ENCODE measurements around the gene HARS2. TPM values are rescaled to one million over a fixed set of nuclear protein-coding genes. Genes with fewer than 3 reads are reported as not detected.
"Not testable (repeated sequence)": the region's sequence is repeated elsewhere in the genome, so short reads cannot be mapped to it uniquely, and the experiment has no call there.

Gene HARS2
- total RNA-seq, 2 donors from 2014 or later: 13.7 to 23.7 TPM

- DNase-seq (no peak), ATAC-seq (no peak)
- Histone ChIP-seq H3K9me3 (no peaks in the 10 kb centered on the region), H3K4me3 (no peak overlapping the region), H3K27me3 (no peaks in the 10 kb centered on the region), H3K27ac (peak overlapping the region in 1 of 4 donors; percentile 85), H3K4me1 (no peaks in the 10 kb centered on the region), H3K36me3 (replicated peaks in 1 of 2; ENCODE audit: insufficient read depth in 1 of 2, low read depth in 2 of 2) (no peaks in the 10 kb centered on the region)
- intact Hi-C loops (cut with DNase I): no loop called here
- WGBS, 2 donors: 82 to 91% methylated on average over 1 of the region's 1 CpG
- TF ChIP-seq POLR2A (IDR thresholded peaks at IDR 0.05) (no peak), CTCF (IDR thresholded peaks at IDR 0.05) (no peak)
Measured at GRCh38 chr5:140711794-140712193, 20.5 kb downstream of the HARS2 start.

- intact Hi-C loops (cut with DNase I): no loop called here
- TF ChIP-seq POLR2A (IDR thresholded peaks at IDR 0.05) (no peak), CTCF (IDR thresholded peaks at IDR 0.05) (no peak)
- 60 to 64% methylated on average over 1 of the region's 1 CpG for WGBS, 2 donors
- H3K36me3 ChIP-seq (replicated peaks in 1 of 2; ENCODE audit: insufficient read depth in 1 of 2, low read depth in 2 of 2): no peaks in the 10 kb centered on the region
- DNase-seq: no peak
- no peaks in the 10 kb centered on the region for H3K9me3 ChIP-seq
- H3K4me1 ChIP-seq: no peaks in the 10 kb centered on the region
- H3K27me3 ChIP-seq: no peaks in the 10 kb centered on the region
- H3K27ac ChIP-seq: no peak overlapping the region
- H3K4me3 ChIP-seq: no peak overlapping the region
- no peak for ATAC-seq
Measured at GRCh38 chr5:140713562-140714094, 22.4 kb downstream of the HARS2 start.

GRCh38 chr5:140716238-140716637, 25.0 kb downstream of the HARS2 start:
- H3K27ac ChIP-seq; H3K36me3 ChIP-seq (replicated peaks in 1 of 2; ENCODE audit: insufficient read depth in 1 of 2, low read depth in 2 of 2); ATAC-seq; H3K9me3 ChIP-seq; DNase-seq; H3K4me1 ChIP-seq; intact Hi-C loops (cut with DNase I); H3K27me3 ChIP-seq; H3K4me3 ChIP-seq: not testable (repeated sequence)
- WGBS, 2 donors: 84 to 85% methylated on average over 2 of the region's 2 CpGs

GRCh38 chr5:140718266-140718592, 27.0 kb downstream of the HARS2 start:
- intact Hi-C loops (cut with DNase I): no loop called here
- no peak for ATAC-seq
- peak overlapping the region; percentile 2 to 68 (median 54) for H3K27ac ChIP-seq
- no peak for DNase-seq
- H3K36me3 ChIP-seq (replicated peaks in 1 of 2; ENCODE audit: insufficient read depth in 1 of 2, low read depth in 2 of 2): no peaks in the 10 kb centered on the region
- no peaks in the 10 kb centered on the region for H3K27me3 ChIP-seq
- H3K4me3 ChIP-seq: no peak overlapping the region
- no peak for TF ChIP-seq POLR2A (IDR thresholded peaks at IDR 0.05)
- TF ChIP-seq CTCF (IDR thresholded peaks at IDR 0.05): no peak
- WGBS, 2 donors: 38 to 51% methylated on average over 7 of the region's 7 CpGs
- H3K4me1 ChIP-seq: no peaks in the 10 kb centered on the region
- H3K9me3 ChIP-seq: no peaks in the 10 kb centered on the region

- intact Hi-C loops (cut with DNase I): loop anchor here (10.0 kb wide), 1 partner anchor 346 kb away; no protein-coding TSS in a partner anchor
- H3K9me3 ChIP-seq; DNase-seq; H3K4me1 ChIP-seq; ATAC-seq; H3K27me3 ChIP-seq; H3K4me3 ChIP-seq; H3K36me3 ChIP-seq (replicated peaks in 1 of 2; ENCODE audit: insufficient read depth in 1 of 2, low read depth in 2 of 2); H3K27ac ChIP-seq: not testable (repeated sequence)
- whole genome bisulfite sequencing, 2 donors: 43 to 54% methylated on average over 6 of the region's 6 CpGs
Measured at GRCh38 chr5:140720738-140721137, 29.5 kb downstream of the HARS2 start.

- not testable (repeated sequence) for DNase-seq; H3K27ac ChIP-seq; H3K27me3 ChIP-seq; H3K9me3 ChIP-seq; H3K36me3 ChIP-seq (replicated peaks in 1 of 2; ENCODE audit: insufficient read depth in 1 of 2, low read depth in 2 of 2); H3K4me3 ChIP-seq; H3K4me1 ChIP-seq; ATAC-seq
- 46 to 68% methylated on average over 5 of the region's 5 CpGs for WGBS, 2 donors
- intact Hi-C loops (cut with DNase I): loop anchor here (10.0 kb wide), 1 partner anchor 347 kb away; no protein-coding TSS in a partner anchor
Measured at GRCh38 chr5:140721395-140721794, 30.1 kb downstream of the HARS2 start.

Data from body of pancreas (tissue), 4 donors.